DOHH2 (cell line): ENCODE measurements around the gene PHF21B.

ENCODE experiments used
- EZH2phosphoT487 ChIP-seq: fragments of 200-600 bp; sonication (generic); IDR thresholded peaks from 2 replicates; pipeline ENCODE4 v1.6.1; 2017; ENCODE audit warnings: borderline replicate concordance, mild to moderate bottlenecking, antibody characterized with exemption, low read length, moderate library complexity, mixed read lengths
- TF ChIP-seq, protein P1 (sequence below): fragments of 200-600 bp; sonication (generic); IDR thresholded peaks from one replicate; pipeline ENCODE4 v1.5.1; 2014; ENCODE audit warnings: antibody characterized with exemption, mild to moderate bottlenecking, low read depth, low read length; ENCODE audit not compliant: poor library complexity, severe bottlenecking

DNA sequence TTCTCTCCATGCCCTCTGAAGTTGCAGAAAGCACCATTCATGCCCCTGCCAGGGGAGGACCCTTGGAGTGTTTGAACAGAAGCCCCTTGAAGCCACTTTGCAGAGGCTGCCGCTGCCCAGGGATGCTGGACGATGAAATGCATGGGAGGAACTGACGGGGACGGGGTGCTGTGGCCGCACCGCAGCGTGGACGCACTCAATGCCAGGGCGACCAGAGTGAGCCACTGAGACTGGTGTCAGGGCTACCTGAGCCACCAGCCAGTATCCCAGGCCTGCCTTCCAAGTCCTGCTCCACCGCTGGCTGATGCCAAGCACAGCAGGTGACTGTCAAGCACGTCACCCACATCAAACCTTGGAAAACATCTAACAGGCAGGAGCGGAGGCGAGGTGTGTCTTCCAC lies 17.6 kb downstream of the PHF21B start:
- TF ChIP-seq, protein P1, sequence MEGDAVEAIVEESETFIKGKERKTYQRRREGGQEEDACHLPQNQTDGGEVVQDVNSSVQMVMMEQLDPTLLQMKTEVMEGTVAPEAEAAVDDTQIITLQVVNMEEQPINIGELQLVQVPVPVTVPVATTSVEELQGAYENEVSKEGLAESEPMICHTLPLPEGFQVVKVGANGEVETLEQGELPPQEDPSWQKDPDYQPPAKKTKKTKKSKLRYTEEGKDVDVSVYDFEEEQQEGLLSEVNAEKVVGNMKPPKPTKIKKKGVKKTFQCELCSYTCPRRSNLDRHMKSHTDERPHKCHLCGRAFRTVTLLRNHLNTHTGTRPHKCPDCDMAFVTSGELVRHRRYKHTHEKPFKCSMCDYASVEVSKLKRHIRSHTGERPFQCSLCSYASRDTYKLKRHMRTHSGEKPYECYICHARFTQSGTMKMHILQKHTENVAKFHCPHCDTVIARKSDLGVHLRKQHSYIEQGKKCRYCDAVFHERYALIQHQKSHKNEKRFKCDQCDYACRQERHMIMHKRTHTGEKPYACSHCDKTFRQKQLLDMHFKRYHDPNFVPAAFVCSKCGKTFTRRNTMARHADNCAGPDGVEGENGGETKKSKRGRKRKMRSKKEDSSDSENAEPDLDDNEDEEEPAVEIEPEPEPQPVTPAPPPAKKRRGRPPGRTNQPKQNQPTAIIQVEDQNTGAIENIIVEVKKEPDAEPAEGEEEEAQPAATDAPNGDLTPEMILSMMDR: no peak
- no peak for TF ChIP-seq EZH2phosphoT487
